ENCODE data around the gene PHF11.

DNA sequence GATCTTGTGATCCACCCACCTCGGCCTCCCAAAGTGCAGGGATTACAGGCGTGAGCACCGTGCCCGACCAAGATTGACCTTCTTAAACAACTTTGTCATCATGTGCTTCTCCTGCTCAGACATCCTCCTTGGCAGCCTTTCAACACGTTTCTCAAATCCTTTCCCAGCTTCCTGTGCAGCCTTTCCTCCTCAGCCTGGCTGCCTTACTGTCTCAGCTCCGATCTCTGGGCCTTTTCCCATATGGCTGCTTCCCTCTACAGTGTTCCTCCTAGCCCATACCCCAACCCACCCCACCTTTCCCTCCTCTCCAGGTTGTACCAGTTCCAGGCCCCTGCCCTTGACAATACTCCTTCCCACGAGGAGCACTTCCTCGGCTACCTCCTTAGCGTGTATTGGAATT, 7.2 kb downstream of the PHF11 start:
- TF ChIP-seq, protein P1, sequence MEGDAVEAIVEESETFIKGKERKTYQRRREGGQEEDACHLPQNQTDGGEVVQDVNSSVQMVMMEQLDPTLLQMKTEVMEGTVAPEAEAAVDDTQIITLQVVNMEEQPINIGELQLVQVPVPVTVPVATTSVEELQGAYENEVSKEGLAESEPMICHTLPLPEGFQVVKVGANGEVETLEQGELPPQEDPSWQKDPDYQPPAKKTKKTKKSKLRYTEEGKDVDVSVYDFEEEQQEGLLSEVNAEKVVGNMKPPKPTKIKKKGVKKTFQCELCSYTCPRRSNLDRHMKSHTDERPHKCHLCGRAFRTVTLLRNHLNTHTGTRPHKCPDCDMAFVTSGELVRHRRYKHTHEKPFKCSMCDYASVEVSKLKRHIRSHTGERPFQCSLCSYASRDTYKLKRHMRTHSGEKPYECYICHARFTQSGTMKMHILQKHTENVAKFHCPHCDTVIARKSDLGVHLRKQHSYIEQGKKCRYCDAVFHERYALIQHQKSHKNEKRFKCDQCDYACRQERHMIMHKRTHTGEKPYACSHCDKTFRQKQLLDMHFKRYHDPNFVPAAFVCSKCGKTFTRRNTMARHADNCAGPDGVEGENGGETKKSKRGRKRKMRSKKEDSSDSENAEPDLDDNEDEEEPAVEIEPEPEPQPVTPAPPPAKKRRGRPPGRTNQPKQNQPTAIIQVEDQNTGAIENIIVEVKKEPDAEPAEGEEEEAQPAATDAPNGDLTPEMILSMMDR (IDR thresholded peaks at IDR 0.05; ENCODE audit: control extremely low read depth in 1 of 3, insufficient read depth in 1 of 3, low read depth in 1 of 3, low read length in 3 of 3): no peak
- TF ChIP-seq ASH2L (IDR thresholded peaks at IDR 0.05; ENCODE audit: low read length): no peak
